Stimulated activated CD8-positive, alpha-beta memory T cell treated with anti-CD3 and anti-CD28 coated beads, Interleukin-2, amount 100 ng/mL, for 1 hour (primary cell): ENCODE results near the gene COP1.
"Not testable (repeated sequence)": the region's sequence is repeated elsewhere in the genome, so short reads cannot be mapped to it uniquely, and the experiment has no call there.

Source experiments
- DNase-seq, 2 donors: peaks; one replicate each; pipeline ENCODE4 v3.0.0-alpha.2; 2020; ENCODE audit warnings: low read depth in 2 of 2

COP1 gene

GRCh38 chr1:176134666-176135065 lies 72.4 kb downstream of the COP1 start:
- DNase-seq, result no peak

- no peak for DNase-seq
Observed at GRCh38 chr1:176122282-176122681, 84.8 kb downstream of the COP1 start.

GRCh38 chr1:176119549-176119948 lies 87.5 kb downstream of the COP1 start:
- DNase-seq, result no peak

GRCh38 chr1:176118985-176119384 lies 88.1 kb downstream of the COP1 start:
- no peak for DNase-seq

- no peak for DNase-seq
Observed at GRCh38 chr1:176111835-176112234, 95.3 kb downstream of the COP1 start.

GRCh38 chr1:176110203-176110602 lies 96.9 kb downstream of the COP1 start:
- DNase-seq, result no peak

DNA sequence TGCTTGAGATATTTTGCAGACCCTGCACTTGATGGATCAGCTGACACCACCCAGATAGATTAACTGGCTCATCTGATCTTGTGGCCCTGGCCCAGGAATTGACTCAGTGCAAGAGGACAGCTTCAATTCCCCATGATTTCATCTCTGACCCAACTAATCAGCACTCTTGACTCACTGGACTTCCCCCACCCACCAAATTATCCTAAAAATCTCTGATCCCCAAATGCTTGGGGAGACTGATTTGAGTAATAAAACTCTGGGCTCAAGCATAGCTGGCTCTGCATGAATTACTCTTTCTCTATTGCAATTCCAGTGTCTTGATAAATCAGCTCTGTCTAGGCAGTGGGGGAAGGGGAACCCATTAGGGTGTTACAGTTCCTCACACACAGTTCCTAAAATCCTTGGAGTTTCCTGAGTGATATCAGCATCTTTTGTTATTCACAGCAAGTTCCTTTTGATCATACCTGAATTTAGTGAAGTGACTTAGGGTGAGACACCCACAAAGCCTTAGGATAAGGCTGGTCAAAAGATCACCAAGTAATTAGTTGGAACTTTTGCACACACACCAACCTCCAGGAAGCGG lies 104.2 kb downstream of the COP1 start:
- no peak for DNase-seq

- no peak for DNase-seq
Observed at GRCh38 chr1:176101951-176102642, 105.0 kb downstream of the COP1 start.

DNA sequence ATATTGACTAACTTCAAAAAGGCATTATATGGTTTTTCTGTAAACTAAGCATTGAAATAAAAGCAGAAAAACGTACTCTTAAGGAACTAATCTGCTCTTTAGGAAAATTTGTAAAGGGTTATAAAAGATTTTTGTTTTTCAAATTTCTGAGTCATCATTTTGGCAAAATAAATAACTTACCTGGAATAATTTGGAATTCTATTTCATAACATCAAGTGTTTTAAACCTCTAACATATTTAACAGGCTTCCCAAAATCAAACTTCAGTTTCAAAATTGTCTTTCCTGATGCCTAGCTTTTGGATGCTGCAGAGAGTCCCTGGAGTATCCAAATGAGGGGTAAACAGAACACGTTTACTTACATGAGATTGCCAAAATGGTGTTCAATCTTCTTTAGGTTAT lies 108.5 kb downstream of the COP1 start:
- no peak for DNase-seq

- DNase-seq, result no peak
Observed at GRCh38 chr1:176096015-176096414, 111.1 kb downstream of the COP1 start.

DNA sequence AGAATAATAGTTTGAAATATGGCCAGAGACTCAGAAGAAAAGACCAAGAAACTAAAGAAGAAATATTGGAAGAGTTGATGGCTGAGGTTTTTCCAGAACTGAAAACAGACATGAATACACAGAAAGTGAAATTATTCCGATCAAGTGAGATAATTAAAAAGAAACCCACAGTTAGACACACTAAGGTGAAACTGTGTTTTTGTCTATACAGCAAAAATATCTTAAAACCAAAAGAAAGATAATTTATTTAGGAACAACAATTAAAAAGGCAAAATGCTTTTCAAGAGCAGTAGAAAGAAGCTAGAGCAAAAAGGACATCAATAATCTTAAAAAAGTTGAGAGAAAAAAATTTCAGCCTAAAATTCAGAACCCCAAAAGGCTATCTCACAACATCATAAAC lies 116.3 kb downstream of the COP1 start:
- DNase-seq, result no peak

DNA sequence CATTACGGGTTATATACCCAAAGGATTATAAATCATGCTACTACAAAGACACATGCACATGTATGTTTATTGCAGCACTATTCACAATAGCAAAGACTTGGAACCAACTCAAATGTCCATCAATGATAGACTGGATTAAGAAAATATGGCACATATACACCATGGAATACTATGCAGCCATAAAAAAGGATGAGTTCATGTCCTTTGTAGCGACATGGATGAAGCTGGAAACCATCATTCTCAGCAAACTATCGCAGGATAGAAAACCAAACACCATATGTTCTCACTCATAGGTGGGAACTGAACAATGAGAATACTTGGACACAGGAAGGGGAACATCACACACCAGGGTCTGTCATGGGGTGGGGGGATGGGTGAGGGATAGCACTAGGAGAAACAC lies 119.3 kb downstream of the COP1 start:
- DNase-seq, result not testable (repeated sequence)

- no peak for DNase-seq
Observed at GRCh38 chr1:176073524-176074157, 133.4 kb downstream of the COP1 start.

DNA sequence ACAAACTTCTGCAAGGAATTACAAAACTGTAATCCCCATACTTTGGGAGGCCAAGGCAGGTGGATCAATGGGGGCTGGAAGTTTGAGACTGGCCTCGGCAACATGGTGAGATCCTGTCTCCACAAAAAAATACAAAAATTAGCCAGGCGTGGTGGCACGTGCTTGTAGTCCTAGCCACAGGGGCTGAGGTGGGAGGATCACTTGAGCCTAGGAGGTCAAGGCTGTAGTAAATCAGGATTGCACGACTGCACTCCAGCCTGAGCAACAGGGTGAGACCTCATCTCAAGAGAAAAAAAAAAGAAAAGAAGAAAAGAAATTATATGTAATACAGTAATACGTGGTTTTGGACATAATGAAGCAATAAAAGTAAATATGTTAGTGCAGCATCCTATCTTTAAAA lies 138.2 kb downstream of the COP1 start:
- DNase-seq, result no peak

DNA sequence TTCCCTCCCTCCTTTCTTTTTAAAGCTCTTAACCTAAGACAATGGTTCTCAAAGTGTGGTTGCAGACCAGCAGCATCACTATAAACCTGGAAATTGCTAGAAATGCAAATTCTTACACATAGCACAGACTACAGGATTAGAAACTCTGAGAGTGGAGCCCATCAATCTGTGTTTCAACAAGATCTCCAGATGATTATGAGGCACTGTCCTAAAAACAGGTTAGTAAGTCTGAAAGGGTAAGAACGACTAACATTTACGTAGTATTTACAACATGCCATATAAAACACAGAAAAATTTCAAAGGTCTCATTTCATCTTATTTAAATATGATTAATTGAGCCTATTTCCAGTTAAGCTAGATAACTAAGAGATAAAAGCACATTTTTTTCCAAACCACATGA lies 138.8 kb downstream of the COP1 start:
- no peak for DNase-seq

DNA sequence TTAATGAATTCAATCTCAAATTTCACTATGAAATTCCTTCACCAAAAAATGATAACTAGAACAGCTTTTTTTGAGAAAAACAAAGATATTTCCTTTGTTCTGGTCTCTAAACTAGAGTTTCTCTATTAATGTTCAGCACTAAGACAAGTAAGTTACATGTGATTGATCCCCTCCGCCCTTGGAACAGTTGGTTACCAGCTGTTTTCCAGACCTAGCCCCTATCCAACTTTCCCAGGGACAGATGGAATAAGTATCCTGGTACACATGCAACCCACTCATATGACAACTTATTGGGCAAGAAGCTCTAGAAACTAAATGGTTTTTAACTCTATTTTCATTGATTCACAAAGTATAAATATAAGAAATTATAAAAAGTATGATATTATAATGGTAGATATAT lies 140.4 kb downstream of the COP1 start:
- DNase-seq, result no peak

DNA sequence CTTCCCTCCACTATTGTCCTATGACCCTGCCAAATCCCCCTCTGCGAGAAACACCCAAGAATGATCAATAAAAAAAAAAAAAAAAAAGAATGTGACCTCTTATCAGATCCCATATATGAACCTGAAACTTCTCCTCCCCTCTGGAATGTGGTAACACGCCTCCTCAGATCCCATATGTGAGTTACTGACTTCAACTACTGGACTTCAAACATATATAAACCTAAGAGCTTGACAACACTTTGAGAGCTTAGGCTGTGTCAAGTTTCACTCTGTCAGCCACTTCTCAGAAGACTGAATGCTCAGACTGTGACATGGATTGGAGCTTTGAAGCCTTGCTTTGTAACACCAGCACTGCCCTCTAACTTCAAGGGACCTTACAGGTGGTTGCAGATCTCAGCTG lies 148.4 kb downstream of the COP1 start:
- no peak for DNase-seq

GRCh38 chr1:176056312-176056711 lies 150.8 kb downstream of the COP1 start:
- no peak for DNase-seq

- no peak for DNase-seq
Observed at GRCh38 chr1:176055398-176055797, 151.7 kb downstream of the COP1 start.

GRCh38 chr1:176051902-176052518 lies 155.1 kb downstream of the COP1 start:
- no peak for DNase-seq

DNA sequence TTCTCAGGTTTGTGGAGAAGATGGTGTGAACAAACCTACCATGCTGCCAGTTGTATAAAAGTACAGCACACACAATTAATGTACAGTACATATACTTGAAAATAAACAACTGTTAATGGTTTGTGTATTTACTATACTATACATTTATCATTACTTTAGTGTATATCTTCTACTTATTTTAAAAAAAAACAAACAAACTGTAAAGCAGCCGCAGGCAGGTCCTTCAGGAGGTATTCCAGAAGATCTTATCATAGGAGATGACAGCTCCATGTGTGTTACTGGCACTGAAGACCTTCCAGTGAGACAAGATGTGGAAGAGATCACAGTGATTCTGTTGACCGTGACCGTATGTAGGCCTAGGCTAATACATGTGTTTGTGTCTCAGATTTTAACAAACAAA lies 155.7 kb downstream of the COP1 start:
- DNase-seq, result no peak

DNA sequence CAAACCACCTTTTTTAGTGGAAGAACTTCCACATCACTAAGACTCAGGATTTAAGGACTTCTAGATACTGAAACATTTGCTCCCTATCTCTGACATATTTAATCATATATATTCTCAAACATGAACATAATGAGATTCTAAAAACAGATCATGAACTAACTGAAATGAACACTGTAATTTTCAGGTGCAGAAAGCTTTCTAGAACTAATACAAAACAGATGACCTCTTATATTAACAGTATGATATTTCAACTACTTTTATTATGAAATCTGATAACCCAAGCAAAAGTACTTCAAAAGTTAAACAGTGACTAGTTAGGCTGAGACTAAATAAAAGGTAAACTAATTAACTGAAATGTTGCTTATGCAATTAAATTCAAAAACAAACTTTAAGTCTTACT lies 157.5 kb downstream of the COP1 start:
- DNase-seq, result no peak

GRCh38 chr1:176046926-176047325 lies 160.2 kb downstream of the COP1 start:
- no peak for DNase-seq
